GM19324 (cell line): ENCODE results near the gene PLCB4.

ENCODE experiments used
- ATAC-seq: cut with Tn5 transposase; IDR thresholded peaks from one replicate; pipeline ENCODE4 v1.9.1; 2021; ENCODE audit warnings: mild to moderate bottlenecking, moderate library complexity; ENCODE audit not compliant: unreplicated experiment, low FRiP score

The PLCB4 gene

GRCh38 chr20:9503526-9504245, 434.8 kb downstream of the PLCB4 start:
- no peak for ATAC-seq

GRCh38 chr20:9506280-9506821, 437.5 kb downstream of the PLCB4 start:
- no peak for ATAC-seq

- ATAC-seq = no peak
Observed at GRCh38 chr20:9506964-9507369, 438.1 kb downstream of the PLCB4 start.

GRCh38 chr20:9507544-9508239, 438.8 kb downstream of the PLCB4 start:
- no peak for ATAC-seq

GRCh38 chr20:9508240-9508661, 439.4 kb downstream of the PLCB4 start:
- no peak for ATAC-seq

GRCh38 chr20:9508696-9509178, 439.9 kb downstream of the PLCB4 start:
- no peak for ATAC-seq

GRCh38 chr20:9509246-9509645, 440.4 kb downstream of the PLCB4 start:
- no peak for ATAC-seq

GRCh38 chr20:9510911-9511310, 442.0 kb downstream of the PLCB4 start:
- peak; percentile 57 for ATAC-seq

- ATAC-seq = no peak
Observed at GRCh38 chr20:9514072-9514460, 445.2 kb downstream of the PLCB4 start.

- ATAC-seq = no peak
Observed at GRCh38 chr20:9514461-9515213, 445.8 kb downstream of the PLCB4 start, which contains the start of gene LAMP5. Gene LAMP5, plus strand, starts transcription at chr20:9514590. Its CDS starts 263 bp downstream, at chr20:9514853.

- ATAC-seq = no peak
Observed at GRCh38 chr20:9515214-9515585, 446.3 kb downstream of the PLCB4 start.

- no peak for ATAC-seq
Observed at GRCh38 chr20:9515741-9516233, 446.9 kb downstream of the PLCB4 start.

- no peak for ATAC-seq
Observed at GRCh38 chr20:9516234-9516871, 447.5 kb downstream of the PLCB4 start.

- no peak for ATAC-seq
Observed at GRCh38 chr20:9517297-9518162, 448.6 kb downstream of the PLCB4 start.

GRCh38 chr20:9518576-9519175, 449.8 kb downstream of the PLCB4 start:
- ATAC-seq = no peak

- no peak for ATAC-seq
Observed at GRCh38 chr20:9520086-9520485, 451.2 kb downstream of the PLCB4 start.

GRCh38 chr20:9523636-9524035, 454.7 kb downstream of the PLCB4 start:
- ATAC-seq = no peak
